C4-2B (cell line): ENCODE data around the gene PTK6.

Experiments
- H3K27ac ChIP-seq: fragments of 450-650 bp; 2 replicates; pipeline ENCODE4 v1.5.1; 2017
- ZFX ChIP-seq: fragments of 450-650 bp; IDR thresholded peaks from 2 replicates; pipeline ENCODE4 v1.6.1; 2017
- TF ChIP-seq, protein P1 (sequence below): fragments of 450-650 bp; conservative IDR thresholded peaks from 2 replicates; pipeline ENCODE4 v1.5.1; 2017; ENCODE audit warnings: mild to moderate bottlenecking

Gene PTK6

DNA sequence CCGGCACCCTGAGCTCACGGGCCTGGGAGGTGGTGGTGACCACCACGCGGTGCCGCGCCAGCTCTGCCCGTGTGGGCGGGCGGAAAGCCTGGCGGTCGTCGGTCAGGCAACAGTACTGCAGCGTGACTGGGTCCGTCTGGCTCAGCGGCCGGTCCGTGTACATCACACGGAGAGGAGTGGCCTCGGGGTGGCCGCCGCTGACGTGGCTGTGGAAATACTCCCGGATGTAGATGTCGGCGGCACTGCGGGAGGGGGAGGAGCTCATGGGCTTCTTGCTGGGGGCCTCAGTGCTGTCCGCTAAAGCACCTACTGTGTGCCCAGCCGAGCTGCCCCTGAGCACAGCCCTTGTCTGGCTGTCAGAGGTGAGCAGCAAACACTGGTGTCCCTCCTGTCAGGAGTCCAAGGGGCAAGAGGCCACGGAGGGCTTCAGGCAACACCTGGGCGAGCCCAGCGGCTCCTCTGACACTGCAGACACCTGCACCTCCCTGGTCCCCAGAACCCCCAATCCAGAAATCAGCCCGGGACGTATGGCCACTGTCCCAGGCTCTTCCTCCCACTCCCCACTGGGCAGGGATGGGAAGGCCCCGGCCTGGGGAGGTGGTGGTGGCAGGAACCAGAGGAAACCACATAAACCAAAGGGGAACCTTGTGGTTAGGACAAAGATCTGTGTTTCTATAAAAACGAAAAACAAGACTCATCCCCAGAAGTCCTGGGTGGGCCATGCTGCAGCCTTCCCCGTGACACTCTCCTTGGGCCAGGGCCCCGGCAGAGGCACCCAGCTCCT is 30.4 kb upstream of the PTK6 start:
- no peak overlapping the region for H3K27ac ChIP-seq
- TF ChIP-seq, protein P1, sequence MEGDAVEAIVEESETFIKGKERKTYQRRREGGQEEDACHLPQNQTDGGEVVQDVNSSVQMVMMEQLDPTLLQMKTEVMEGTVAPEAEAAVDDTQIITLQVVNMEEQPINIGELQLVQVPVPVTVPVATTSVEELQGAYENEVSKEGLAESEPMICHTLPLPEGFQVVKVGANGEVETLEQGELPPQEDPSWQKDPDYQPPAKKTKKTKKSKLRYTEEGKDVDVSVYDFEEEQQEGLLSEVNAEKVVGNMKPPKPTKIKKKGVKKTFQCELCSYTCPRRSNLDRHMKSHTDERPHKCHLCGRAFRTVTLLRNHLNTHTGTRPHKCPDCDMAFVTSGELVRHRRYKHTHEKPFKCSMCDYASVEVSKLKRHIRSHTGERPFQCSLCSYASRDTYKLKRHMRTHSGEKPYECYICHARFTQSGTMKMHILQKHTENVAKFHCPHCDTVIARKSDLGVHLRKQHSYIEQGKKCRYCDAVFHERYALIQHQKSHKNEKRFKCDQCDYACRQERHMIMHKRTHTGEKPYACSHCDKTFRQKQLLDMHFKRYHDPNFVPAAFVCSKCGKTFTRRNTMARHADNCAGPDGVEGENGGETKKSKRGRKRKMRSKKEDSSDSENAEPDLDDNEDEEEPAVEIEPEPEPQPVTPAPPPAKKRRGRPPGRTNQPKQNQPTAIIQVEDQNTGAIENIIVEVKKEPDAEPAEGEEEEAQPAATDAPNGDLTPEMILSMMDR, result no peak
- TF ChIP-seq ZFX, result no peak

DNA sequence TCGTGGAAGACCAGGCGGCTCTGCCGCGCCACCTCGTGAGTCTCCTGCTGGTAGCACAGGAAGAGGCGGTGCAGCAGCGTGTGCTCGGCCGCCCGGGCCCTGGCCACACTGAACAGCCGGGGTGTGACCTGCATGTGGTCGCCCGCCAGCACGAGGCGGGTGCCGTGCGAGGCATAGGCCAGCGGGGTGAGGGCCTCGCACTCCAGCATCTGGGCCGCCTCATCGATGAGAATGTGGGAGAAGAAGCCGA is 29.9 kb upstream of the PTK6 start:
- H3K27ac ChIP-seq, result no peak overlapping the region
- TF ChIP-seq, protein P1, result no peak
- TF ChIP-seq ZFX, result no peak

DNA sequence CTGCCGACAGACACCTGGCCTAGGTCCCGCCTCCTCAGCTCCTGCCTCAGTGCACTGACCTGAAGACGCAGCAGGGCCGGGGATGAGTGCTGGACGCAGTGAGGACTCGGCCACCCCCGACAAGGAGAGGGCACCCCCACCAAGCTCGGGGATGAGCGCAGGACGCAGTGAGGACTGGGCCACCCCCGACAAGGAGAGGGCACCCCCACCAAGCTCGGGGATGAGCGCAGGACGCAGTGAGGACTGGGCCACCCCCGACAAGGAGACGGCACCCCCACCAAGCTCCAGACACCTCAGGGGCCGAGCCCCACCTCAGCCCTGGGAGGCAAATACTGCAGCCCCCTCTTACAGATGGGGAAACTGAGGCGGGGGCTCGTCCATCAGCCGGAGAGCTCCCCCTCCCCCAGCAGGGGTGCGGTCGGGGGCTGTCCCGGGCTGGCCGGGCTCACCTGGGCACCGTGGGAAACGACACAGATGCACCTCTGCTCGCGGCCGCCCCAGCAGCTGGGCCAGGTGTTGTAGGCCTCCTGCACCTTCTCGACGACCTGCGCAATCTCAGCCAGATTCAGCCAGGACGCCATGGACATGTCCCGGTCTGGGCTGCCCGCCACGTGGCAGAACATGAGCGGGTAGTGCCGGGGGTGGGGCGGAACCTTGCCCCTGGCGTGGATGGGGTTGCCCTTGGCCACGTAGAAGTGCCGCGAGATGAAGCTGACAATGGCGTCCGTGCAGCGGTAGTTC is 29.4 kb upstream of the PTK6 start:
- no peak overlapping the region for H3K27ac ChIP-seq
- TF ChIP-seq, protein P1, result no peak
- TF ChIP-seq ZFX, result no peak

DNA sequence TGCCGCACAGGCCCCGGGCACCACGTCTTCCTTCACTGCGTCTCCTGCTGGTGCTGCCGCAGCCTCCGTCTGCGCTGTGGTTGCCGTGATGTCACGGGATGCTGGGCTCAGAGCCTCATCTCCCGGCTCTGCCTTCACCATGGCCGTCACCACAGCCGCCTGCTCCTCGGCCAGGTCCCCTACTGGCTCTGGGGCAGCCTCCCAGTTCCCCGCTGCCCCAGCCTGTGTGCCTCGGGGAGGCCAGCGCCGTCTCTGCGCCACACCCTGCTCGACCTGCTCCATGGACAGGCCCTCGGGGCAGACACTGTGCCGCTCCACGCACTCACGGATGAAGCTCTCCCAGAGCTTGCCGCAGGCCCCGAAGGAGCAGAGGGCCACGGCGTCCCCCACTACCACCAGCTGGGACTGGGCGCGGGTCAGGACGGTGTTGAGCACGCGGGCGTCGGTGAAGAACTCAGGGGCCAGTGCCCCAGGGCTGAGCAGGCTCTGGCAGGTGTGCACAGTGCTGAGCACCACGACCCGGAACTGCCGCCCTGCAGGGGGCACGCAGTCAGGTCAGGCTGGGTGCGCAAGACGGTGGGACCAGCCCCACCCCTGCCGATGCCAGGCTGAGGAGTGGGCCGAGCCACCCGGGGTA is 28.6 kb upstream of the PTK6 start:
- H3K27ac ChIP-seq, result no peak overlapping the region
- TF ChIP-seq, protein P1, result no peak

DNA sequence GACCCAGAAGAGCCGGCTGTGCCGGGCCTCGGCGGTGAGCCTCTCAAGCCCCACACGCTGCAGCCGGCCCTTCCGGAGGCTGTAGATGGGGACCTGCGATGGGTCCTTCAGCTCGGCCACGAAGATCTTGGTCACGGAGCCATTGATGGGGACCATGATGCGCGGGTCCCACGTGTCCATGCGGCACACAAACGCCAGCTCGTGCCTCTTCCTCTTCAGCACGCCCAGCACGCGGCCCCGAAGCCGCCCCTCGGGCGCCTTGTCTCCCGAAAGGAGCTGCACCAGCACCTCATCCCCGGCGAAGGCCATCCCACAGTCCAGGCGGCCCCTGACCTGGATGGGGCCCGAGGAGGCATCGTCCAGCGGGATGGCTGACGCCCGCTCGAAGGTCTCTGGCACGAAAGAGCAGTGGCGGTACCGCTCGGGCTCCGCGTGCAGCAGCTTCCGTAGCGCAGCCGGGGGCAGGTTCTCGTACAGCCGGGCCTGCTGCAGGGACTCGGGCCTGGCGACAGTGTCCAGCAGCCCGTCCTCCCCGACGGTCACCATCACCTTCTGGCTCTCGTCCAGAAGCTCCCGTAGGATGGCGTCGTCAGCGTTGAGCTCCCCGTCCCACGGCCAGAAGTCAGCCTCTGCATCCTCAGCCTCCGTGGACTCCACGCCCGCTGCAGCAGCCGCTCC is 28.0 kb upstream of the PTK6 start:
- TF ChIP-seq, protein P1, result no peak
- TF ChIP-seq ZFX, result no peak
- H3K27ac ChIP-seq, result no peak overlapping the region

DNA sequence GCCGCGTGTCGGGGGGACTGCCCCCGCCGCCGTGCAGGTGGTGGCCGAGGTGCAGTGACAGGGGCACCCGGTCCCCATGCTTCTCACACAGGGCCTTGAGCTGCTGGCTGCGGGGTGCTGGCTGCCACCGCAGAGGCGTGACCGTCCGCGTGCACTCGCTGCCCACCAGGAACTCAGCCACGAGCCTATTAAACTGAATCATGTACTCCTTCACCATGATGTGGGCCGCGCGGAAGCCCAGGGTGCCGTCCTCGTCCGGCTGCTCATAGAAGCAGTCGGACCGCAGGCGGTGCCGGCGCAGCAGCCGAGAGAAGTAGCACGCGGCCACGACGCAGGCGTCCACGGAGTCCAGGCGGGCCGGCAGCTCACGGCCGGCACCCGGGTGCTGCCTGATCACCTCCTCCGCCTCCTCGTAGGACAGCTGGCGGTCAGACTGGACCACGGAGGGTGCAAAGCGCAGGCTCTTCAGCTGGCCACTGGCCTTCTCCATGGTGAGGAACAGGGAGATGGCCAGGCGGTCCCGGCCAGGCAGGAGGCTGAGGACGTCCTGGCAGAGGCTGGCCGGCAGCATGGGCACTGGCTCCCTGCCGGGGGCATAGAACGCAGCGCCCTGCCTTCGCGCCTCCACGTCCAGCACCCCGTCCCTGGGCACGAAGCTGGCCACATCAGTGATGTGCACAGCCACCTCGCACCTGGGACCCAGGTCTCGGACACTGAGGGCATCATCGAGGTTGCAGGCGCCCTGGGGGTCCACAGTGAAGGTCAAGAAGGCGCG is 27.0 kb upstream of the PTK6 start:
- no peak overlapping the region for H3K27ac ChIP-seq
- TF ChIP-seq ZFX, result no peak
- TF ChIP-seq, protein P1, result no peak
